PFSK-1 (cell line): ENCODE measurements around the gene PATL2. TPM values are rescaled to one million over a fixed set of nuclear protein-coding genes. Genes with fewer than 3 reads are reported as not detected.

Experiments
- FOXP2 ChIP-seq: optimal IDR thresholded peaks from 2 replicates; pipeline ENCODE3; 2011; ENCODE audit warnings: borderline replicate concordance, control low read depth, inconsistent platforms; ENCODE audit not compliant: insufficient read depth; ENCODE audit errors: extremely low read length, extremely low read depth
- POLR2AphosphoS5 ChIP-seq: IDR thresholded peaks from 2 replicates; pipeline ENCODE4 v1.6.1; 2012; ENCODE audit warnings: low read depth, mild to moderate bottlenecking, control low read depth, low read length, moderate library complexity
- SIN3A ChIP-seq: IDR thresholded peaks from 2 replicates; pipeline ENCODE4 v1.6.1; 2012; ENCODE audit warnings: mild to moderate bottlenecking, low read length, moderate library complexity, borderline replicate concordance; ENCODE audit not compliant: insufficient read depth
- TAF1 ChIP-seq: IDR thresholded peaks from 2 replicates; pipeline ENCODE4 v1.6.1; 2012; ENCODE audit warnings: low read length, control low read depth, borderline replicate concordance; ENCODE audit not compliant: insufficient read depth
- polyA plus RNA-seq: library from polyadenylated mRNA; unstranded; fragments of >200 nt; gene quantifications from one replicate; pipeline ENCODE4 v1.2.1, GENCODE V29; 2012; ENCODE audit warnings: low read depth, missing spikeins; ENCODE audit not compliant: insufficient read length
- TF ChIP-seq, protein P1 (sequence below), 2 experiments: IDR thresholded peaks; 2 replicates each; pipeline versions ENCODE4 v1.6.1 to v1.8.0; 2011 to 2012; ENCODE audit warnings: low read depth in 2 of 2, low read length in 2 of 2, control low read depth in 1 of 2, inconsistent platforms in 1 of 2, mild to moderate bottlenecking in 1 of 2, moderate library complexity in 1 of 2; ENCODE audit not compliant: insufficient read depth in 1 of 2

The PATL2 gene
- polyA plus RNA-seq, result 0.21 TPM

DNA sequence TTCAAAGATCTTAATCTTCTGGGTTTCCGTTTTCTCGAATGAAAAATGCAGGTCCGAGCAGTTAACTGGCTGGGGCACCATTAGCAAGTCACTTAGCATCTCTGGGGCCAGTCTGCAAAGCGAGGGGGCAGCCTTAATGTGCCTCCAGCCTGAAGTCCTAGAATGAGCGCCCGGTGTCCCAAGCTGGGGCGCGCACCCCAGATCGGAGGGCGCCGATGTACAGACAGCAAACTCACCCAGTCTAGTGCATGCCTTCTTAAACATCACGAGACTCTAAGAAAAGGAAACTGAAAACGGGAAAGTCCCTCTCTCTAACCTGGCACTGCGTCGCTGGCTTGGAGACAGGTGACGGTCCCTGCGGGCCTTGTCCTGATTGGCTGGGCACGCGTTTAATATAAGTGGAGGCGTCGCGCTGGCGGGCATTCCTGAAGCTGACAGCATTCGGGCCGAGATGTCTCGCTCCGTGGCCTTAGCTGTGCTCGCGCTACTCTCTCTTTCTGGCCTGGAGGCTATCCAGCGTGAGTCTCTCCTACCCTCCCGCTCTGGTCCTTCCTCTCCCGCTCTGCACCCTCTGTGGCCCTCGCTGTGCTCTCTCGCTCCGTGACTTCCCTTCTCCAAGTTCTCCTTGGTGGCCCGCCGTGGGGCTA lies at the start of gene PATL2, which contains the start of gene B2M:
Gene PATL2, minus strand, starts transcription at position 228 of the 647 bp plus-strand sequence. CDS start 34,833 bp downstream, outside the sequence.
Gene B2M, plus strand, starts transcription at position 422 of the 647 bp plus-strand sequence. Its CDS starts 30 bp downstream, at position 452.
- no peak for TF ChIP-seq SIN3A
- TF ChIP-seq, protein P1, sequence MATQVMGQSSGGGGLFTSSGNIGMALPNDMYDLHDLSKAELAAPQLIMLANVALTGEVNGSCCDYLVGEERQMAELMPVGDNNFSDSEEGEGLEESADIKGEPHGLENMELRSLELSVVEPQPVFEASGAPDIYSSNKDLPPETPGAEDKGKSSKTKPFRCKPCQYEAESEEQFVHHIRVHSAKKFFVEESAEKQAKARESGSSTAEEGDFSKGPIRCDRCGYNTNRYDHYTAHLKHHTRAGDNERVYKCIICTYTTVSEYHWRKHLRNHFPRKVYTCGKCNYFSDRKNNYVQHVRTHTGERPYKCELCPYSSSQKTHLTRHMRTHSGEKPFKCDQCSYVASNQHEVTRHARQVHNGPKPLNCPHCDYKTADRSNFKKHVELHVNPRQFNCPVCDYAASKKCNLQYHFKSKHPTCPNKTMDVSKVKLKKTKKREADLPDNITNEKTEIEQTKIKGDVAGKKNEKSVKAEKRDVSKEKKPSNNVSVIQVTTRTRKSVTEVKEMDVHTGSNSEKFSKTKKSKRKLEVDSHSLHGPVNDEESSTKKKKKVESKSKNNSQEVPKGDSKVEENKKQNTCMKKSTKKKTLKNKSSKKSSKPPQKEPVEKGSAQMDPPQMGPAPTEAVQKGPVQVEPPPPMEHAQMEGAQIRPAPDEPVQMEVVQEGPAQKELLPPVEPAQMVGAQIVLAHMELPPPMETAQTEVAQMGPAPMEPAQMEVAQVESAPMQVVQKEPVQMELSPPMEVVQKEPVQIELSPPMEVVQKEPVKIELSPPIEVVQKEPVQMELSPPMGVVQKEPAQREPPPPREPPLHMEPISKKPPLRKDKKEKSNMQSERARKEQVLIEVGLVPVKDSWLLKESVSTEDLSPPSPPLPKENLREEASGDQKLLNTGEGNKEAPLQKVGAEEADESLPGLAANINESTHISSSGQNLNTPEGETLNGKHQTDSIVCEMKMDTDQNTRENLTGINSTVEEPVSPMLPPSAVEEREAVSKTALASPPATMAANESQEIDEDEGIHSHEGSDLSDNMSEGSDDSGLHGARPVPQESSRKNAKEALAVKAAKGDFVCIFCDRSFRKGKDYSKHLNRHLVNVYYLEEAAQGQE (IDR thresholded peaks at IDR 0.05; ENCODE audit: insufficient read depth in 1 of 2, low read depth in 2 of 2, low read length in 2 of 2), result peak in 1 of 2 experiments; percentile 61; a peak in 3 of 4 replicates
- TF ChIP-seq POLR2AphosphoS5, result peak; percentile 99
- TF ChIP-seq TAF1, result peak; percentile 94
- TF ChIP-seq FOXP2, result peak; percentile 56

DNA sequence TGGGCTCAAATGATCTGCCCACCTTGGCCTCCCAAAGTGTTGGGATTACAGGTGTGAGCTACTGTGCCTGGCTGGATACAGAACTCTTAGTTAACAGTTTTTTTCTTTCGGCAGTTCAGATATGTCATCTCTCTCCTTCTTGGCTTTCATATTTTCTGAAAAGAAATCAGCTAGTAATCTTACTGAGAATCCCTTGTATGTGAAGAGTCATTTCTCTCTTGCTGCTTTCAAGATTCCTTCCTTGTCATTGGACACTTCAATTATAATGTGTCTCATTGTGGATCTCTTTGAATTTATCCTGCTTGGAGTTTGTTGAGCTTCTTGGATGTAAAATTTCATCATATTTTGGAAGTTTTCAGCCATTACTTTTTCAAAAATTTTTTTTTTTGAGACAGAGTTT lies 42.2 kb upstream of the PATL2 start:
- TF ChIP-seq, protein P1 (IDR thresholded peaks at IDR 0.05; ENCODE audit: insufficient read depth in 1 of 2, low read depth in 2 of 2, low read length in 2 of 2), result no peak
- no peak for TF ChIP-seq TAF1
- TF ChIP-seq POLR2AphosphoS5, result no peak
- no peak for TF ChIP-seq FOXP2
- no peak for TF ChIP-seq SIN3A

DNA sequence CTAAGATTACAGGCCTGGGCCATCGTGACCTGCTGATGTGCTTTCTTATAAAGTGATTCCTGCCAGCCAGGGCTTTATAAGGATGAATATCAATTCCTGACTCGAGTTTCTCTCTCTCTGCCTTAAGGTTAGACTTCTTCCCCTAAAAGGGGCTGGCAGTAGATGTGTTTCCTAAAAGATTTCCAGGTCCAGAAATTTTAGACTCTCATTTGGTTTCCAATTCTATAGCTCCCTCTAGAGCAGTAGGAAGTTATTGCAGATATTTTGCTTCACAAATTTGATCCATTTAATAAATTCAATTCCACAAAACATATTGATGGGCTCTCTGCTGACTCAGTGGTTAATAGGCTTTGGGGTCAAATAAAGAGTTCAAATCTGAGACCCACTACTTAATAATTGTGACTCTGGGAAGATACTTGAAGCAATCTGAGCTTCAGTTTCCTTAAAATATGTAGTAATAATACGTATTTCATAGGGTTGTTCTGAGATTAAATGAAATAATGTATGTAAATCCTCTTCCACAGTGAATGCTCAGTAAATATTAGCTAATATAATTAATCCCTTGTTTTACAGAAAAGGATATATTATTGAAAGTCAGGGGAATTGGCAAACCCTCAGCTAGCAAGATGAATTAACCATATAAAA lies 27.3 kb upstream of the PATL2 start:
- TF ChIP-seq TAF1 (no peak), SIN3A (no peak), POLR2AphosphoS5 (no peak), FOXP2 (no peak)
- TF ChIP-seq, protein P1 (IDR thresholded peaks at IDR 0.05; ENCODE audit: insufficient read depth in 1 of 2, low read depth in 2 of 2, low read length in 2 of 2), result no peak

DNA sequence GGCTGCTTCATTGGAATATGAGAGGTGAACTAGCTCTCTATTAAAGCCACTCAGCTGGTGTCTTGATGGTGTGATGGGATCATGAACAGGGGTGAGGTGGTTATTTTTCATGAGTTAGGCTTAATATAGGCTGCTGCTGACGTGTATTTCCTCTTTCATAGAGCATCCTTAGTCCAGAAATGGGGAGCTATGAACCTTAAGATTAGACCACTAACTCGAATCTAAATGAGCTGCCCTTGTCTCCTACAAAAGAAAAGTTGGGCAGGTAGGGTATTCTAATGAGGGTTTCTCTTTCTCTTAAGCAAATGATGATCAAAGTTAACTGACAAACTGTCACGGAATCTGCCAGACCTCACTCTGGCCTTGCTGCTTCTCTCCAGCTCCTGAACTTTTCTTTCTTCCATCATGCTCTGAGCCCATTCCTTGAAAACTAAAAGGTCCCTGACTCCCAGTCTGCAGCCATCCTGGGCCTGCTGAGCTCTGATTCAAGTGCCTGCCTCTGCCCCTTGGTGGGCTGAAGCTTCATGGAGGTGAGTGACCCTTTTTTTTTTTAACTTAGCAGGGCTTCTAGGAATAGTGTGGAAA lies 25.1 kb upstream of the PATL2 start, which contains the start of gene TRIM69:
Gene TRIM69, plus strand, starts transcription at position 348 of the 585 bp plus-strand sequence. Its CDS starts 177 bp downstream, at position 525.
- TF ChIP-seq SIN3A, result no peak

DNA sequence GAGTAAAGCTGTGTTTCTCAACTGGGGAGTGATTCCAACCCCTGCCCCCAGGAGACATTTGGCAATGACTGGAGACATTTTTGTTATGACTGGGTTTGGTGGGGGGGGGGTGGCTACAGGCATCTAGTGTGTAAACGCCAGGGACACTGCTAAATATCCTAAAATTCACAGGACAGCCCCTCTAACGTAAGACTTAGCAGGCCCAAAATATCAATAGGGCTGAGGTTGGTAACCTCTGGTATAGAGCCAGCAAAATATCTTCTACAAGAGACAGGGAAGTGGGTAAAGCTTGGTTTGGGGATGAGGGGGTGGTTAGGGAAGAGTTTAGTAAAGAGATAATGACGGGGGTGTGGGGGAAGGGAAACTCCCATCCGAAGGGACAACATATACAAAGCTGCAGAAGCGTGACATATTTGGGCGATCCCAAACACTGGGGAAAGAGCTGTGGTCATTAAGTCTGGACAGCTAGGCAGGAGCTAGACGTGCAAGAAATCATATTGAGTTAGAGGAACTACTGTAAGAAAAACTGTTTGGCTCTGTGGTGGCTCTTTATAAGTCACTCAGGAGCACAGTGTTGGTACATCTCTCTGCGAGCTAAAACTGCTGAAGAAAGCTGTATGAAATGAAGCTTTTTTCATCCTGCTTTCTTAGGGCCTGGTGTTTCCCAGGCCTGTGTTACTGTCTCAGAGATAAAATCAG lies 24.5 kb upstream of the PATL2 start:
- TF ChIP-seq TAF1 (no peak), POLR2AphosphoS5 (no peak), FOXP2 (no peak), SIN3A (no peak)
- TF ChIP-seq, protein P1 (IDR thresholded peaks at IDR 0.05; ENCODE audit: insufficient read depth in 1 of 2, low read depth in 2 of 2, low read length in 2 of 2), result no peak
